ENCODE data around the gene TSPAN16. TPM values are rescaled to one million over a fixed set of nuclear protein-coding genes. Genes with fewer than 3 reads are reported as not detected.
A peak's percentile ranks its signal among the peaks of the same experiment; 100 is the strongest.

Gene TSPAN16
- total RNA-seq, 1 experiment from 2014 or later, result not detected

- H2AFZ ChIP-seq, result no peak overlapping the region
- no peak for DNase-seq
- no TSS peak for BruUV-seq (replicated peaks)
- H3K27ac ChIP-seq, result no peak overlapping the region
- ChIA-PET CTCF (no interaction called here), POLR2A (ENCODE audit: unreplicated experiment) (no interaction called here)
- H4K20me1 ChIP-seq (ENCODE audit: insufficient read depth), result no peaks in the 10 kb centered on the region
- peaks cover 14% of the 10 kb centered on the region; the same call in 1 of the 2 replicates for H3K79me2 ChIP-seq (ENCODE audit: low read depth)
- H3K27me3 ChIP-seq (ENCODE audit: insufficient read depth, low read depth), result no peaks in the 10 kb centered on the region
- no peak overlapping the region for H3K4me2 ChIP-seq
- peaks cover 33% of the 10 kb centered on the region for H3F3A ChIP-seq (ENCODE audit: insufficient read depth, low read depth)
- intact Hi-C loops (cut with micrococcal nuclease; ENCODE audit: unreplicated experiment), result no loop called here
- H3K9me2 ChIP-seq (ENCODE audit: insufficient read depth), result no peaks in the 10 kb centered on the region
- H3K9me3 ChIP-seq (ENCODE audit: insufficient read depth, low read depth), result no peaks in the 10 kb centered on the region
- peaks cover 14% of the 10 kb centered on the region for H3K4me1 ChIP-seq (replicated peaks; ENCODE audit: insufficient read depth)
- TF ChIP-seq, protein P1, sequence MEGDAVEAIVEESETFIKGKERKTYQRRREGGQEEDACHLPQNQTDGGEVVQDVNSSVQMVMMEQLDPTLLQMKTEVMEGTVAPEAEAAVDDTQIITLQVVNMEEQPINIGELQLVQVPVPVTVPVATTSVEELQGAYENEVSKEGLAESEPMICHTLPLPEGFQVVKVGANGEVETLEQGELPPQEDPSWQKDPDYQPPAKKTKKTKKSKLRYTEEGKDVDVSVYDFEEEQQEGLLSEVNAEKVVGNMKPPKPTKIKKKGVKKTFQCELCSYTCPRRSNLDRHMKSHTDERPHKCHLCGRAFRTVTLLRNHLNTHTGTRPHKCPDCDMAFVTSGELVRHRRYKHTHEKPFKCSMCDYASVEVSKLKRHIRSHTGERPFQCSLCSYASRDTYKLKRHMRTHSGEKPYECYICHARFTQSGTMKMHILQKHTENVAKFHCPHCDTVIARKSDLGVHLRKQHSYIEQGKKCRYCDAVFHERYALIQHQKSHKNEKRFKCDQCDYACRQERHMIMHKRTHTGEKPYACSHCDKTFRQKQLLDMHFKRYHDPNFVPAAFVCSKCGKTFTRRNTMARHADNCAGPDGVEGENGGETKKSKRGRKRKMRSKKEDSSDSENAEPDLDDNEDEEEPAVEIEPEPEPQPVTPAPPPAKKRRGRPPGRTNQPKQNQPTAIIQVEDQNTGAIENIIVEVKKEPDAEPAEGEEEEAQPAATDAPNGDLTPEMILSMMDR (conservative IDR thresholded peaks at IDR 0.05), result no peak
- TF ChIP-seq EZH2 (IDR thresholded peaks at IDR 0.05; ENCODE audit: low read depth), result no peak
- H3K36me3 ChIP-seq (ENCODE audit: low read depth), result peaks cover 44% of the 10 kb centered on the region
- H3K4me3 ChIP-seq, result no peak overlapping the region
Measured at GRCh38 chr19:11337080-11337479, 41.1 kb downstream of the TSPAN16 start.

DNA sequence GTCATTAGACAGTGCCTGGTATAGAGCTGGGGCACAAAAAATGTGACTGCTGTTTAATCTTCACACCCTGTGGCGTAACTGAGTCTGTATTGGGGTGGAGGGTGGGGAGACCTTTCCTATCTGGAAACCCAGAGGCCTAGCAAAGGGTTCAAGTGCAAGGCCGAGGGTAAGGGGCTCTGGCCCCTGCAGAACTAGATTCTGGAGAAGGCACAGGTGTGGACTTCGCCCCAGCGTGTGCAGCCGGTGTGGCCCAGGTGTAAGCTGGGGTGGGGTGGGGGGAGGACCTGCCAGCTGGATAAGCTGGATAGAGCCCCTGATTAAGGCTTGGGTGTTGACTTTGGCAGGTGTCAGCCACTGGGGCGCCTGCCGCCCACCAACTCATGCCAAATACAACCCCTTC, 42.2 kb downstream of the TSPAN16 start:
- no peak overlapping the region for H3K4me3 ChIP-seq
- H3K36me3 ChIP-seq (ENCODE audit: low read depth), result peaks cover 47% of the 10 kb centered on the region
- no peak for TF ChIP-seq EZH2 (IDR thresholded peaks at IDR 0.05; ENCODE audit: low read depth)
- TF ChIP-seq, protein P1 (conservative IDR thresholded peaks at IDR 0.05), result no peak
- no TSS peak for BruUV-seq (replicated peaks)
- POLR2A ChIA-PET (ENCODE audit: unreplicated experiment), result no interaction called here
- peaks cover 16% of the 10 kb centered on the region for H3K4me1 ChIP-seq (replicated peaks; ENCODE audit: insufficient read depth)
- H3K9me3 ChIP-seq (ENCODE audit: insufficient read depth, low read depth), result no peaks in the 10 kb centered on the region
- no peaks in the 10 kb centered on the region for H4K20me1 ChIP-seq (ENCODE audit: insufficient read depth)
- H2AFZ ChIP-seq, result no peak overlapping the region
- DNase-seq, result no peak
- peaks cover 23% of the 10 kb centered on the region for H3K79me2 ChIP-seq (ENCODE audit: low read depth)
- intact Hi-C loops (cut with micrococcal nuclease; ENCODE audit: unreplicated experiment), result no loop called here
- peaks cover 39% of the 10 kb centered on the region for H3F3A ChIP-seq (ENCODE audit: insufficient read depth, low read depth)
- no peaks in the 10 kb centered on the region for H3K9me2 ChIP-seq (ENCODE audit: insufficient read depth)
- no peak overlapping the region for H3K27ac ChIP-seq
- CTCF ChIA-PET, result no interaction called here
- H3K27me3 ChIP-seq (ENCODE audit: insufficient read depth, low read depth), result no peaks in the 10 kb centered on the region
- peak overlapping the region; percentile 92 for H3K4me2 ChIP-seq

DNA sequence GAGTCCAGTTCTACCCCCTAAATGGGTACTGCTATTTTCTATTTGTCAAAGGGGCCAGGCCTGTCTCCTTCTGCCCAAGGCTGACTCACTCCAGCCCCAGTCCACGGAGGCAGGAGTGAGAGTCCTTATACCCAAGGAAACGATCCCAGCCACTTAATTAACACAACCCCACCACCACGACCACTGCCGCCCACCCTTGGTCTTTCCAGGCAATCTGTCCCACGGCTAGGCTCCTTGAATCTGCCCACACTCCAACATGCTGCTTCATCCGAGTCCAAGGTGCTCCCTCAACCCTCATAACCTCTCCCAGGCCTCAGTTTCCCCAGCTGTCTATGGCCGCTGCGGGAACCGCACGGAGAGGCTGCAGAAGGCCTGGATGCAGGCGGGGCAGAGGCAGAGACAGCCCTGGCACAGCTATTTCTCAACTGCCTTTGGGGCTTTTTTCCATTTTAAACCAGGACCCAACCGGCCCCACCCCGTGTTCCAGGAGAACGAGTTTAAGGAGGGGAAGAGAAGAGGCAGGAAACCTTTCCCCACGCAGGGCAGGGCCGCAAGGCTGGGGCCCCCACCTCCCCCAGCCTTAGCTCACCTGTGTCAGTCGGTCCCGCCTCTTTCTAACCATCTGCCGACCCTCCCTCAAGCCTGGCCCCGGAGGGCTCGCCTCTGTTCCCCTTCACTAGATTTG, 42.8 kb downstream of the TSPAN16 start:
- TF ChIP-seq, protein P1 (conservative IDR thresholded peaks at IDR 0.05), result no peak
- no peak for TF ChIP-seq EZH2 (IDR thresholded peaks at IDR 0.05; ENCODE audit: low read depth)
- POLR2A ChIA-PET (ENCODE audit: unreplicated experiment), result no interaction called here
- Histone ChIP-seq H3K4me1 (replicated peaks; ENCODE audit: insufficient read depth) (peaks cover 22% of the 10 kb centered on the region), H3K9me3 (ENCODE audit: insufficient read depth, low read depth) (no peaks in the 10 kb centered on the region), H3K27ac (no peak overlapping the region), H3K36me3 (ENCODE audit: low read depth) (peaks cover 44% of the 10 kb centered on the region), H4K20me1 (ENCODE audit: insufficient read depth) (no peaks in the 10 kb centered on the region), H3F3A (ENCODE audit: insufficient read depth, low read depth) (peaks cover 44% of the 10 kb centered on the region), H3K27me3 (ENCODE audit: insufficient read depth, low read depth) (no peaks in the 10 kb centered on the region), H3K4me3 (peak overlapping the region; percentile 84), H2AFZ (peak overlapping the region; percentile 91), H3K4me2 (peak overlapping the region; percentile 92), H3K79me2 (ENCODE audit: low read depth) (peaks cover 29% of the 10 kb centered on the region), H3K9me2 (ENCODE audit: insufficient read depth) (no peaks in the 10 kb centered on the region)
- intact Hi-C loops (cut with micrococcal nuclease; ENCODE audit: unreplicated experiment), result loop anchor here (1.0 kb wide), 1 partner anchor 17 kb away; the partner anchor contains the start of gene PLPPR2
- BruUV-seq (replicated peaks), result no TSS peak
- CTCF ChIA-PET, result no interaction called here
- DNase-seq, result no peak

Measured in PC-9 (cell line).